ENCODE results near the gene RBBP7. TPM values are rescaled to one million over a fixed set of nuclear protein-coding genes. Genes with fewer than 3 reads are reported as not detected.

Gene RBBP7
- total RNA-seq, 4 donors from 2014 or later: 51.2 to 115 (median 59.9) TPM

DNA sequence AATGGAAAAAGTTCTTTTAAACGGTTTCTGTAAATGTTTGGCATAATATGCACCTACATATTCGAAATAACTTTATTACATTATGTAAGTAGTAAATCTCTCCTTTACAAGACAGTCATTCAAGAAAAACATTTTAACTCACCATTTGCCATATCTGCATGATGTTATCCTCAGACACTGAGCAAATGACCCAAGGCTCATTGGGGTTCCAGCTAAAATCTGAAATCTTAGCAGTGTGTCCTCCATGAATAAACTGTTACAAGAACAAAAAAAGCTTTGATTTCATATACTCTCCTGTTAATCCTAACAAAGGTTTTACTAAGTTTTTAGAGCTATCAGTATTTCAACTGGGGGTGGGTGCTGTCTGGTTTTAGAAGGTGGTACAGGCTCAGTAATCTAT is 24.5 kb downstream of the RBBP7 start:
- TF ChIP-seq, protein P1, sequence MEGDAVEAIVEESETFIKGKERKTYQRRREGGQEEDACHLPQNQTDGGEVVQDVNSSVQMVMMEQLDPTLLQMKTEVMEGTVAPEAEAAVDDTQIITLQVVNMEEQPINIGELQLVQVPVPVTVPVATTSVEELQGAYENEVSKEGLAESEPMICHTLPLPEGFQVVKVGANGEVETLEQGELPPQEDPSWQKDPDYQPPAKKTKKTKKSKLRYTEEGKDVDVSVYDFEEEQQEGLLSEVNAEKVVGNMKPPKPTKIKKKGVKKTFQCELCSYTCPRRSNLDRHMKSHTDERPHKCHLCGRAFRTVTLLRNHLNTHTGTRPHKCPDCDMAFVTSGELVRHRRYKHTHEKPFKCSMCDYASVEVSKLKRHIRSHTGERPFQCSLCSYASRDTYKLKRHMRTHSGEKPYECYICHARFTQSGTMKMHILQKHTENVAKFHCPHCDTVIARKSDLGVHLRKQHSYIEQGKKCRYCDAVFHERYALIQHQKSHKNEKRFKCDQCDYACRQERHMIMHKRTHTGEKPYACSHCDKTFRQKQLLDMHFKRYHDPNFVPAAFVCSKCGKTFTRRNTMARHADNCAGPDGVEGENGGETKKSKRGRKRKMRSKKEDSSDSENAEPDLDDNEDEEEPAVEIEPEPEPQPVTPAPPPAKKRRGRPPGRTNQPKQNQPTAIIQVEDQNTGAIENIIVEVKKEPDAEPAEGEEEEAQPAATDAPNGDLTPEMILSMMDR (IDR thresholded peaks at IDR 0.05; ENCODE audit: low read depth): no peak

DNA sequence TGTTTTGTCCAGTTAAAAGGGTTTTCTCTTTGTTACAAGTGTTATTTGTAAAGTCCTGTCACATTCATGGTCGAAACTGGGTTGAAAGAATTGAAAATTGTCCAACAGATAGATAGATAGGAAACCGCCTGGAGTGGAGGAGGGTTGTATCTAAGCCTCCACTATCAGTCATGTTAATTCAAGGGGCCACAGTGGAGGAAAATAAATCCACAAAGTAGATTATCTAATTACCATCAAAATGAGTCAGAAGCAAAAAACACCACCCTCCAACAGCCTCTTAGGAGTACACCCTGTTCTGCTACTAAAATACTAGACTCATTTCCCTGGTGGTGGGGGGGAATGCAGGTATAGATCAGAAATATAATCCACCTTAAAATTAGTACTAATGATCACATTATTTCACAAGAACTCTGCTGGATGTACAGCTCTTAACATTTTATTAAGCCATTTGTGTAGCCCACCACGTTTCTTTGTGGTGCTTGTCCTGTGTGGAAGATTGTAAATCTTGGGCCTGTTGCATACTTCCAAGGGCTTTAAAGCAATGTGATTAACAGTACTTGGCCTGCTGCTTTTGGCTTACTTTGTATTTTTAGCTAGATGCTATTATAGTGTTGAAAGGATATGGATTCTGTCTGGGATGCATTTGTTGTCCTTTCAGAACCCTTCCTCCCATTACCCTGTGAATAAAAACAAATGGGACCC is 26.8 kb downstream of the RBBP7 start:
- TF ChIP-seq, protein P1 (IDR thresholded peaks at IDR 0.05; ENCODE audit: low read depth): no peak

GRCh38 chrX:16842684-16843083 is 27.5 kb downstream of the RBBP7 start:
- TF ChIP-seq, protein P1 (IDR thresholded peaks at IDR 0.05; ENCODE audit: low read depth): no peak

- TF ChIP-seq, protein P1 (IDR thresholded peaks at IDR 0.05; ENCODE audit: low read depth): no peak
These were observed 30.2 kb downstream of the RBBP7 start for GRCh38 chrX:16839852-16840460.

DNA sequence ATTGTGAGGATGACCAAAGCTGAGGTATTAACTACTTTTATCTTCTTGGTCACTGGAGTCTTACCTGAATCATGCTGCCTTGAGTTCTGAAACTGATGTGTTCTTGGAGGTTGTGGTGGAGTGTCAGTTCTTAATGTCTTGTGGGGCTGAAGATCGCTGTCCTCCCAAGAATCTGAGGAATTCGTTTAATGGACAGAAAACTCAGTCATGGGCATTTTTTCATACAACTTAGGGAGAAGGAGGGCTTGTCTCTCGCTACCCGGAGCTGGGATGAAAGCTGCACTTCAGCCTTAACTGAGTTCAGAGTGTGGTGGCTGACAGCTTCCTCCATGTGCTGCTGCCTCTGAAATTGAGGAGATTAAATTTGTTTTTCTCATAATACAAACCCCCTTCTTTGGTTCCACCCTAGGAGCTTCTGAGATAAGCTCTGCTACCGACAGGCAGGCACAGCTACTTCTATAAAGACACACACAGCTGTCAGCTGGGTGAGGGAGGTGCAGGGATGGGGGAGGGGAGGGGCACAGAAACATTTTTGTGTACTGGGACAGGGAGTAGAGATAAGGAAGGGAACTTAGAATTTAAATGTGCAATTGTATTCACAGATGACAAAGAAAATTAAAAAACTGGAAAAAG is 30.8 kb downstream of the RBBP7 start:
- TF ChIP-seq, protein P1 (IDR thresholded peaks at IDR 0.05; ENCODE audit: low read depth): no peak

DNA sequence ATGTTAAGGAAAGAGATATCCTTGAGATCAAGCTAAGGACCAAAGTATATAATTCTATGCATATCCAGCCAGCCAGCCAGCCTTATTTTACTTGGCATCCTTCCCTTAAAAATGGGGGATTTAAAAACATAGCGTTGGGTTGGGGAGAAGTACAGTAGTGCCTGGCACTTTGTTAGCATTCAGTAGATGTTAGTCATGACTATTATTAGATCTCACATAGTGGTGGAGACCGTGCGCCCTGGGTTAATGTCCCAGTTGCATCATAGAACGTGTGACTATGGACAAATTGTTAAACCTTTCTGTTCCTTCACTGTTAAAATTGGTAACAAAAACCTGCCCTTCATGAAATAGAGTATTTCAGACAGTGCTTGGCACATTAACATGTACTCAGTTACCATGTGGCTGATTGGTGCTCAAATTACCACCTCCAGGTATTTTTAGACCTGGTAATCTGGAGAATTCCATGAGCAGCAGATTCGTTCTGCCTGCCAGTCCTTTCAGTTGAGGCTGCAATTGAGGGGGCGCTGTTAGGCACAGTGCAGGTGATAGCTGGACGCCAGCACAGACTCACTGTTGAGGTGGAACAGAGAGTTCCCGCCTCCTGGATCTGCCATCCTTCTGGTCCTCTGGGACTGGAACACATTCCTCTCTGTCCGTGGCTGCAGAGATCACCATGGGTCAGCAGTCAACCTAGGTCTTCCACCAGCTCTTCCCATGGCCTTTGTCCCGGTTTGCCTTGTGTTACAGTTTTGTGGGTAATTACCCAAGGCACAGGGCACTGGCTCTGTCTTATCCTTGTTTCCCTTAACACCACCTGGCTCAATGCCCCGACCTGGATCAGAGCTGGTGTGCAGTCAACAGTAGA is 31.7 kb downstream of the RBBP7 start:
- TF ChIP-seq, protein P1 (IDR thresholded peaks at IDR 0.05; ENCODE audit: low read depth): no peak

Measured in subcutaneous adipose tissue (tissue), 4 donors.